Psoas muscle (tissue), 8 donors: ENCODE measurements around the gene TBC1D1. TPM values are rescaled to one million over a fixed set of nuclear protein-coding genes. Genes with fewer than 3 reads are reported as not detected.

Experiments used
- ATAC-seq, 4 donors: fragments of 200-7000 bp; cut with Tn5 transposase; one replicate each; pipeline ENCODE4 v1.9.1; 2020; ENCODE audit warnings: moderate library complexity in 3 of 4, mild to moderate bottlenecking in 2 of 4
- DNase-seq, 2 donors: peaks; one replicate each; pipeline ENCODE4 v3.0.0-alpha.2; 2020
- H3K27ac ChIP-seq: fragments of 200-600 bp; one replicate; pipeline ENCODE4 v1.8.0; 2022
- H3K27me3 ChIP-seq, 3 donors: fragments of 200-600 bp in 1 of 3; one replicate each; pipeline versions ENCODE4 v1.6.1 to v1.8.0; 2013 to 2022; ENCODE audit warnings: low read length in 2 of 3, mild to moderate bottlenecking in 2 of 3, moderate library complexity in 1 of 3; ENCODE audit not compliant: insufficient read depth in 3 of 3
- H3K36me3 ChIP-seq, 2 donors: fragments of 200-600 bp in 1 of 2; one replicate each; pipeline versions ENCODE4 v1.6.1 to v1.8.0; 2013 to 2022; ENCODE audit warnings: low read depth in 1 of 2, mild to moderate bottlenecking in 1 of 2, moderate library complexity in 1 of 2; ENCODE audit not compliant: insufficient read depth in 1 of 2
- H3K4me1 ChIP-seq: fragments of 200-600 bp; one replicate; pipeline ENCODE4 v1.8.0; 2022
- H3K4me3 ChIP-seq: fragments of 200-600 bp; one replicate; pipeline ENCODE4 v1.8.0; 2022; ENCODE audit warnings: mild to moderate bottlenecking
- H3K9me3 ChIP-seq: fragments of 200-600 bp; one replicate; pipeline ENCODE4 v1.8.0; 2022
- CTCF ChIP-seq: fragments of 200-600 bp; IDR thresholded peaks from one replicate; pipeline ENCODE4 v1.8.0; 2022; ENCODE audit warnings: antibody characterized with exemption
- WGBS, 3 donors: extraction: QIAGEN DNeasy Blood & Tissue Kit; methylation state at CpG; one replicate each; pipeline versions ENCODE4 v1.1.6 to v1.1.7; 2013; 5-methylcytosine and 5-hydroxymethylcytosine counted together
- intact Hi-C, 2 donors: fragments of 100-400 bp; cut with DNase I; formaldehyde crosslinking; loops; one replicate each; pipeline versions ENCODE4 v1.11.0 to v1.14.2; 2022
- polyA plus RNA-seq, 3 donors: library from polyadenylated mRNA; stranded (reverse); fragments of 200-250 nt; gene quantifications; one replicate each; pipeline ENCODE4 v1.2.3, GENCODE V29; 2013
- total RNA-seq, 4 donors: library from RNA; stranded (reverse); fragmentation: NEBNext Ultra II Directional in 2 of 4; extraction: Animal tissue kit (Norgen Biotek cat#: 25700) in 2 of 4; gene quantifications; one replicate each; pipeline versions ENCODE4 v1.2.1 to v1.2.4, GENCODE V29; 2021 to 2023
- donor health status: healthy with polysubstance abuse.
- donor health status: DM: no; HTN: no; CAD: no; lungs with moderate emphysema.
- donor health status: Bipolar disorder and iron deficiency.
- donor health status: healthy.
- donor health status: DM: yes; HTN: yes; CAD: no.
- donor health status: DM: no; HTN: no; CAD: no.
- donor health status: DM: no; HTN: no; CAD: no.
- donor health status: DM: yes; HTN: yes; CAD: no.

TBC1D1 gene
- total and polyA plus RNA-seq, 7 donors: 18.1 to 130 (median 42.5) TPM

GRCh38 chr4:38111024-38111423, 220.1 kb downstream of the TBC1D1 start:
- H3K36me3 ChIP-seq: peaks cover 0 to 31% of the 10 kb centered on the region in 2 donors

GRCh38 chr4:38111717-38112116, 220.8 kb downstream of the TBC1D1 start:
- DNase-seq (no peak), ATAC-seq (no peak)
- peaks cover 3% of the 10 kb centered on the region for H3K4me1 ChIP-seq
- no peaks in the 10 kb centered on the region for H3K9me3 ChIP-seq
- WGBS, 3 donors: 57 to 71% (median 57%) methylated on average over 4 of the region's 4 CpGs
- no peaks in the 10 kb centered on the region for H3K27me3 ChIP-seq
- intact Hi-C loops: no loop called here
- no peak overlapping the region for H3K4me3 ChIP-seq
- peaks cover 2 to 34% of the 10 kb centered on the region in 2 donors for H3K36me3 ChIP-seq
- TF ChIP-seq CTCF: no peak
- no peak overlapping the region for H3K27ac ChIP-seq

More at GRCh38 chr4:38111024-38111423, 220.1 kb downstream of the TBC1D1 start:
- no peak for ATAC-seq
- WGBS, 3 donors: 94 to 95% (median 95%) methylated on average over 7 of the region's 7 CpGs
- no peak overlapping the region for H3K4me3 ChIP-seq
- DNase-seq: no peak
- H3K4me1 ChIP-seq: peaks cover 3% of the 10 kb centered on the region
- intact Hi-C loops: no loop called here
- H3K27me3 ChIP-seq: no peaks in the 10 kb centered on the region
- TF ChIP-seq CTCF: no peak
- no peak overlapping the region for H3K27ac ChIP-seq
- no peaks in the 10 kb centered on the region for H3K9me3 ChIP-seq

GRCh38 chr4:38113132-38113531, 222.2 kb downstream of the TBC1D1 start:
- 48 to 73% (median 67%) methylated on average over 4 of the region's 4 CpGs for WGBS, 3 donors
- peak in 2 of 4 donors; percentile 46 to 68 for ATAC-seq
- peaks cover 3% of the 10 kb centered on the region for H3K4me1 ChIP-seq

GRCh38 chr4:38113551-38113950, 222.7 kb downstream of the TBC1D1 start:
- no peak overlapping the region for H3K27ac ChIP-seq
- no peak overlapping the region for H3K4me3 ChIP-seq
- peaks cover 2 to 47% of the 10 kb centered on the region in 2 donors for H3K36me3 ChIP-seq
- no peak for DNase-seq
- TF ChIP-seq CTCF: no peak
- no peak for ATAC-seq
- no peaks in the 10 kb centered on the region for H3K9me3 ChIP-seq
- 78 to 95% (median 90%) methylated on average over 2 of the region's 2 CpGs for WGBS, 3 donors
- H3K27me3 ChIP-seq: no peaks in the 10 kb centered on the region
- peaks cover 3% of the 10 kb centered on the region for H3K4me1 ChIP-seq
- intact Hi-C loops: no loop called here

More at GRCh38 chr4:38113132-38113531, 222.2 kb downstream of the TBC1D1 start:
- no peak for TF ChIP-seq CTCF
- intact Hi-C loops: no loop called here
- no peaks in the 10 kb centered on the region for H3K27me3 ChIP-seq
- H3K27ac ChIP-seq: no peak overlapping the region
- DNase-seq: no peak
- no peak overlapping the region for H3K4me3 ChIP-seq
- H3K36me3 ChIP-seq: peaks cover 2 to 47% of the 10 kb centered on the region in 2 donors
- no peaks in the 10 kb centered on the region for H3K9me3 ChIP-seq
